ENCODE measurements around the gene GPR137B.

The GPR137B gene, protein sequence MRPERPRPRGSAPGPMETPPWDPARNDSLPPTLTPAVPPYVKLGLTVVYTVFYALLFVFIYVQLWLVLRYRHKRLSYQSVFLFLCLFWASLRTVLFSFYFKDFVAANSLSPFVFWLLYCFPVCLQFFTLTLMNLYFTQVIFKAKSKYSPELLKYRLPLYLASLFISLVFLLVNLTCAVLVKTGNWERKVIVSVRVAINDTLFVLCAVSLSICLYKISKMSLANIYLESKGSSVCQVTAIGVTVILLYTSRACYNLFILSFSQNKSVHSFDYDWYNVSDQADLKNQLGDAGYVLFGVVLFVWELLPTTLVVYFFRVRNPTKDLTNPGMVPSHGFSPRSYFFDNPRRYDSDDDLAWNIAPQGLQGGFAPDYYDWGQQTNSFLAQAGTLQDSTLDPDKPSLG

DNA sequence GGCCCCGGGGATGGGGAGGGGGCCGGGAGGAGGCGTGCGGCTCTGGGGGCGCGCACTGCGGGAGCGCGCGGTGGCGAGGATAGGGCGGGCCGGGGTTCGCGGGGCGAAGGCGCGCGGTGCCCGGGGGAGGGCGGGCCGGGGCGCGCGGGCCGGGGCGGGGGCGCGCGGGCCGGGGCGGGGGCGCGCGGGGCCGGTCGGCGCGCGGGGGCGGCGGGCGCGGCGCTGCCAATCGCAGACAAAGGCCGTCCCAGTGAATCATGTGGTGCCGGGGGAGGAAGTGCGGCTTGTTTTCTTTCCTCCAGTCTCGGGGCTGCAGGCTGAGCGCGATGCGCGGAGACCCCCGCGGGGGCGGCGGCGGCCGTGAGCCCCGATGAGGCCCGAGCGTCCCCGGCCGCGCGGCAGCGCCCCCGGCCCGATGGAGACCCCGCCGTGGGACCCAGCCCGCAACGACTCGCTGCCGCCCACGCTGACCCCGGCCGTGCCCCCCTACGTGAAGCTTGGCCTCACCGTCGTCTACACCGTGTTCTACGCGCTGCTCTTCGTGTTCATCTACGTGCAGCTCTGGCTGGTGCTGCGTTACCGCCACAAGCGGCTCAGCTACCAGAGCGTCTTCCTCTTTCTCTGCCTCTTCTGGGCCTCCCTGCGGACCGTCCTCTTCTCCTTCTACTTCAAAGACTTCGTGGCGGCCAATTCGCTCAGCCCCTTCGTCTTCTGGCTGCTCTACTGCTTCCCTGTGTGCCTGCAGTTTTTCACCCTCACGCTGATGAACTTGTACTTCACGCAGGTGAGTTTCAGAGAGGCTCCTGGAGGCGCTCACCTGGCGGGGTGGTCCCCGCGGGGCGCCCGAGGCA lies at the start of gene GPR137B:
TSS of gene GPR137B (plus strand) at position 287 of the 851 bp plus-strand sequence. CDS start at position 371, 84 bp downstream.
- DNase-seq: peak; percentile 51

DNA sequence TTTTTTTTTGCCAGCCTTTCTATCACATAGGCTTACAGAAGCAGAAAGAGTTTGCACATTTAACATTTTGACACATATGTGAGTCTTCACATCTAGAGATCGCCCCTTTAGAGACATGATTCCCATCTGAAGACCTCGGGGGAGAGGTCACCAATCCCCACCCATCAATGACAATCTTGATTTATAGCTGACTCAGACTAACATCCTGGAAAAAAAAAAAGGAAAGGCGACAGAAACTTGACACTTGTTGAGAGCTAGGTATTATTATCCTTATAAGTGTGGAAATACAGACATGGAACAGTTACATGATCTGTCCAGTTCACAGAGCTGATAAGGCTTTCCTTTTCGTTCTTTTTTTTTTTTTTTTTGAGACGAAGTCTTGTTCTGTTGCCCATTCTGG lies 49.4 kb upstream of the GPR137B start:
- no peak for DNase-seq

DNA sequence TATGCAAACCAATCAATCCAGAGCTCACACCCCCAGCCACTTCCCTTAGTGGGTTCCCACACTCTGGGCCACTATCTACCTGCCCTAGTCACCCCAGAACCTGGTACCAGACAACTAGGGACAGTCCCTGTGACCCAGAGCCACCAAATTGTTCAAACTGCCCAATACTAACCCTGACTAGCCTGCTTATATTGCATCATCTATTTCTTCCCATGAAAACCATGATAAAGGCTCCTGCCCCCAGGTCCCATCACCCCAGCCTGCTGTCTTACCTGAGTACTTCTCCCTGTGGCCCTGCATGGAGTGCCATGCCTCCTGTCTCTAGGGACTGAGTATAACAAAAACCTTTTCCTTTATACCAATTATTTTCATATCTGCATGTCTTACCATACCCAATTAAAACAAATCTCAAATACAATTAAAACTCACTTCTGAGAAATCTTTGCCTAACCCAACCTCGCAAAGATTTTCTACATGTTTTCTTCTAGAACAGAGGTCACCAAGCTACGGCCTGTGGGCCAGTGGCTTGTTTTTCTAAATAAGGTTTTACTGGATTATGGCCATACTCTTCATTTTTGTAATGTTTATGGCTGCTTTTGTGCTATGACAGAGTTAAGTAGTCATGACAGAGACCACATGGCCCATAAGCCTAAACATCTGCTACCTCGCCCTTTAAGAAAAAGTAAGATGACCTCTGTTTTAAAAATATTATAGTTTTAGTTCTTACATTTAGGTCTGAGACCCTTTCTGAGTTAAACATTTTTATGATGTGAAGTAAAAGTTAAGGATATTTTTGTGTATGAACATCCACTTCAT lies 46.4 kb upstream of the GPR137B start:
- no peak for DNase-seq

DNA sequence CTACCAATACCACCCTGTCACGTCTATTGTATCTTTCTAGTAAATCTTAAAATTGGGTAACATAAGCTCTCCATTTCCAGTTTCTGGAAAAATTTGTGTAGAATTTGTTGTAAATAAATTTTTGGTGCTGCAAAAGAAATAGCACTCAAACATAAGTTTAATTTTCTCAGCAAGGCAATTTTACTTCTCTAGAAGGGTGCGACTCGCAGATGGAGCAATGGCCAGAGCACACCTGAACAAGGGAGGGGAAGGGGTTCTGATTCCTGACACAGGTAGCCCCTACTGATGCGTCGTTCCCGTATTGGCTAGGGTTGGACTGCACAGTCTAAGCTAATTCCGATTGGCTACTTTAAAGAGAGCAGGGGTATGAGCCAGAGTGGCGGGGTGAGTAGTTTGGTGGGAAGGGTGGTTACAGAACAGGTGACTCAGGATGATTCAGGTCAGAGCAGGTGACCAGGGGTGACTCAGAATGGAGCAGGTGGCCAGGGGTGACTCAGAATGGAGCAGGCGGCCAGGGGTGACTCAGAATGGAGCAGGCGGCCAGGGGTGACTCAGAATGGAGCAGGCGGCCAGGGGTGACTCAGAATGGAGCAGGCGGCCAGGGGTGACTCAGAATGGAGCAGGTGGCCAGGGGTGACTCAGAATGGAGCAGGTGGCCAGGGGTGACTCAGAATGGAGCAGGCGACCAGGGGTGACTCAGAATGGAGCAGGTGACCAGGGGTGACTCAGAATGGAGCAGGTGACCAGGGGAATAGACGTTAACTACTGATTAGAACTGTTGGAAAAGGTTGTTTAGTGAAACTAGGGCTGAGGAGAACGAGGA lies 45.5 kb upstream of the GPR137B start:
- DNase-seq: peak; percentile 84

DNA sequence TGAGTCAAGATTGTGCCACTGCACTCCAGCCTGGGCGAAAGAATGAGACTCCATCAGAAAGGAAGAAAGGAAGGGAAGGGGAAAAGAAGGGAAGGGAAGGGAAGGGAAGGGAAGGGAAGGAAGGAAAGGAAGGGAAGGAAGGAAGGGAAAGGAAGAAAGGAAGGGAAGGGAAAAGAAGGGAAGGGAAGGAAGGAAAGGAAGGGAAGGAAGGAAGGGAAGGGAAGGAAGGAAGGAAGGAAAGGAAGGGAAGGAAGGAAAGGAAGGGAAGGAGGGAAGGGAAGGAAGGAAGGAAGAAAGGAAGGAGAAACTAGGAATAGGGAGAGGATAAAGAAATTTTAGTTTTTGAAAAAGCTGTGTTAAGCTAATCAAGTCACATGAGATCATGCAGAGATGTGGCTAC lies 44.1 kb upstream of the GPR137B start:
- no peak for DNase-seq

DNA sequence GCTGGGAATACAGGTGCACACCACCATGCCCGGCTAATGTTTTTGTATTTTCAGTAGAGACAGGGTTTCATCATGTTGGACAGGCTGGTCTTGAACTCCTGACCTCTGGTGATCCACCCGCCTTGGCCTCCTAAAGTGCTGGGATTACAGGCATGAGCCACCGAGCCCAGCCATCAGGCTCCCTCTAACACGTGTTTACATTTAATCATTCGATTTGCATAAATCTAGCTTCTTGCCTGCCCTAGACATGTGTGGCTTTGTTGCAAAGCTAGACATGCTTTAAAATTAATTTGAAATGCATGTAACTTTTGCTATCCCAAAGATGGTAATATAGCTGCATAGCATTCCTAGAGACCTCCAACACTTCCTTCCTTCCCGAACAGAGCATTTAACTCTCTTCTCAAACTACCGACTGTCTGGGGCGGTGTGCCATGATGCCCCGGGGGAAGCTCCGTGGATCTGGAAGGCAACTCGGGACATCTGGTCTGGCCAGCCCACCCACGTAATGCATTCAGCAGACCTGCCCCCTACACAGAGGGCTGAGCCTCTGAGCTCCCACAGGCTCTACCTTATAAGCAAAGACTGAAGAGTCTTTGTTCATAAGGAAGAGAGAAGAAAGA lies 42.9 kb upstream of the GPR137B start:
- DNase-seq: no peak

DNA sequence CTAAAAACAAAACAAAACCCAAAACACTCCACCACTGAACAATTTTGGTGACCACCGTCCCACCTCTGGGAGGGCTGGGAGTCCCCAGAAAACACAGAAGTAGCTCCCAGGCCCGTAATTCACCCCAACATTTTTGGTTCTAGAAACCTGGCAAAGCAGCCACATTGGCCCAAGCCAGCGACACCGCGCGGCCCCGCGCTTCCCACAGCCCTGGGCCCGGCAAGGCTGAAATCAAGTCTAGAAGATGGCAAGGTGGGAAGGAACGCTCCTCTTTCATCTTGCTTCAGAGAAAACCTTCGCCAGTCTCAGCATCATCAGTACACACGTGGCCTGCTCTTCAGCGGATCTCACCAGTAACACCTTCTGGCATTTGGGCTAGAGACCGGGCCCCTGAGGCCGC lies 41.5 kb upstream of the GPR137B start:
- DNase-seq: no peak

DNA sequence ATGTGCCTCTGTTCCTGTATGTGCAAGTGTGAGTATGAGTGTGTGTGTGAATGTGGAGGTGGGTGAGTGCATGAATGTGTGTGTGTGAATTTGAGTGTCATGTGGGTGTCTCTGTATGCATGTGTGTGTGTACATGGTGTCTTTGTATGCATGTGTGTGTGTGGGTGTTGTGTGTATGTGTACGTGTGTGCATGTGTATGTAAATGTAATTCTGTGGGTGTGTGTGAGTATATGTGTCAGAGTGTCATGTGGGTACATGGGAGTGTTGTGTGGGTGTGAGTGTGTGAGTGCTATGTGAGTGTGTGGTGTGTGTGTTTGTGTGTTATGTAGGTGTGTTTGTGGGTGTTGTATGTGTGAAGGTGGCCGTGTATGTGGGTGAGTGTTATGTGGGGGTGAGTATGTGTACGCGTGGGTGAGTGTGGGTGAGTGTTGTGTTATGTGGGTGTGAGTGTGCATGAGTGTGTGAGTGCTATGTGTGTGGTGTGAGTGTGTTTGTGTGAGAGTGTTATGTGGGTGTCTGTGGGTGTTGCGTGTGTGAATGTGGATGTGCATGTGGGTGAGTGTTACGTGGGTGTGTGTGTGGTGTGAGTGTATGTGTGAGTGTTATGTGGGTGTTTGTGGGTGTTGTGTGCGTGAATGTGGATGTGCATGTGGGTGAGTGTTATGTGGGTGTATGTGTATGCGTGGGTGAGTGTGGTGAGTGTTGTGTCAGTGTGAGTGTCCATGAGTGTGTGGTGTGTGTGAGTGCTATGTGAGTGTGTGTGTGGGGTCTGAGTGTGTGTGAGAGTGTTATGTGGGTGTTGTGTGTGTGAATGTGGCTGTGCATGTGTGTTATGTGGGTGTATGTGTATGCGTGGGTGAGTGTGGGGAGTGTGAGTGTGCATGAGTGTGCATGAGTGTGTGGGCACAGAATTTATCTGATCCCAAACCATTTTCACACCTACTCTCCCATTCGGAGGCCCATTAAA lies 40.8 kb upstream of the GPR137B start:
- DNase-seq: no peak

DNA sequence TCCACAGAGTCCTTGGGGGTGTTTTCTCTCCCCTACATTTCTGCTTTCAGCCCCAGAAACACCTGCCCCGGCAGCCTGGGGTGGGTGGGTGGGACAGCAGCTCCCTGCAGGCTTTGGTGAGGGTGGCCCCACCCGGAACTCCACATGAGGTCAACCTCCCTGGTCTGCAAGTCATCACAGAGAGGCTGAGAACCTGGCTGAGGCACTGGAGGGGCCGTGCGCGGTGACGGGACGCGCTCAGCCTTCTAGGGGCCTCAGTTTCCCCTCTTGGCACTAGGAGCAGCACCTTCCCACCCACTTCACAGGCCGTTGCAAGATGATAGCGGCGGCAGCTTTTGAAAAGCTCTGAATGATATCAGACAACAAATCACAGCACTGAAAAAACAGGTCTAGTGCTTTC lies 39.7 kb upstream of the GPR137B start:
- no peak for DNase-seq

DNA sequence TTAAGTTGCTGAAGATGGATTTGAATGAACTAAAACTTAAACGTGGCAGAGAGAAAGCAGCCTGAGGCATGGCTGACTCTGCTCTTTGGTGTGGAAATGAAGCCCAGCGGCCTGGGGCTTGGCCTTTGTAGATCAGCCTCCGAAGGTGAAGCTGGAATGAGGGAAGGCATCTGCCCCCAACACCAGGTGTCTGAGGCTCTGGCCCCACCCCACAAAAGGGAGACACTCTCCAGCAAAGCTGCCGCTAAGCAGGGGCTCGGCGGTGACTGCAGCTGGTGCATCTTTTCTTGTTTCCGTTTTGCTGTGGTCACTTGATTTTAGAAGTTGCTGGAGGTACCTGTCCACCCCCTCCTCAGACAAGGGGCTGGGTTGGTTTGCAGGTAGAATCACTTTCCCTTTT lies 39.3 kb upstream of the GPR137B start:
- no peak for DNase-seq

DNA sequence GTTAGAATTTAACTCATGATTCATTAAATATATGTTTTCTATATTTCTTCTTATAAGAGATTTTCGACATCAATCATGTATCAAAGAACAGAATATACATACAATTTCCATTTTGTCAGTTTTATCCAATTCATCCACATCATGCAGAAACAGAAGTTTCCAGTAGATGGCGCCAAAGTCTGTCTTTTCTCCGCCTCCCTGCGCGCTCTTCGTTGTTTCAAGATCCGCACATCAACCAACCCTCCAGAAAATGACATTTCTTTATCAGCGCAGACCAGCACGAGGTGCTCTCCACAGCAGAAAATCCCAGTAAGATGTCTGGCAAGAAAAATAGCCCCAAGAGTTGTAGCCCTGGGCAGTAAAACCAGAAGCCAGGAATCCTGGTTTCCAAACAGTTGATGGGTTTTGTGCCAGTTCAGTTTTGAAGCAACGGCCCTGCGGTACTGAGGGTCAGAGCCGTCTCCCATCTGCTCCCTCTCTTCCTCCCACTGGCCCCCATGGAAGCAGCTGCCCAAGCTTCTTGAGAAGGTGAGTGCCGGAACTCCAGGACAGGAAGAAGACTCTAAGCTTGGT lies 38.6 kb upstream of the GPR137B start:
- DNase-seq: peak; percentile 61

DNA sequence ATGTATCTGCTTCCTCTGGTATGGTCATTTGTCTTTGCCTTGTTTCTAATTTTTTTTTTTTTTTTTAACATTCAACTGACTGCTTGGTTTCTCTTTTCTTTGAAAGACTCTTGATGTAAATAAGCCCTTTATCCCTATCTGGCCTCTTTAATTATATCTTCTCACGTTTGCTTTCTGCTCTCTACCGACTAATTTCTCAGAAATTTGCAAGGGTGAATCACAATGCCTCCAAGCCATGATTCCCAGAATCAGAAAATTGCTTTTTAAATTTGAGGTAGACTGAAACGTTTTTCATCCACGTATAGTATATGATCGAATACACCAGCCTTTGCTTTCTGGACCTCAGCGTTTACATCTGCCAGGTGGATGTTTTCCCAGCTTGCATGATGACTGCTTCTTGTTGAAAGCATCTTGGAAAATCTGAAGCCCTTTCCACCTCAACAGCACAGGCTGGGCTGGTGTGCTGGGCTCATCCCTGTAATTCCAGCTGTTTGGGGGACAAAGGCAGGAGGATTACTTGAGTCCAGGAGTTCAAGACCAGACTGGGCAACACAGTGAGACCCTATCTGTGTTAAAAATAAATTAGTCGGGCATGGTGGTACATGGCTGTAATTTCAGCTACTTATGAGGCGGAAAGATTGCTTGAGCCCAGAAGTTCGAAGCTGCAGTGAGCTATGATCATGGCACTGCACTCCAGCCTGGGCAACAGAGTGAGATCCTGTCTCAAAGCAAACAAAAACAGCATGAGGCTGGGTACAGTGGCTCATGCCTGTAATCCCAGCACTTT lies 35.0 kb upstream of the GPR137B start:
- no peak for DNase-seq

DNA sequence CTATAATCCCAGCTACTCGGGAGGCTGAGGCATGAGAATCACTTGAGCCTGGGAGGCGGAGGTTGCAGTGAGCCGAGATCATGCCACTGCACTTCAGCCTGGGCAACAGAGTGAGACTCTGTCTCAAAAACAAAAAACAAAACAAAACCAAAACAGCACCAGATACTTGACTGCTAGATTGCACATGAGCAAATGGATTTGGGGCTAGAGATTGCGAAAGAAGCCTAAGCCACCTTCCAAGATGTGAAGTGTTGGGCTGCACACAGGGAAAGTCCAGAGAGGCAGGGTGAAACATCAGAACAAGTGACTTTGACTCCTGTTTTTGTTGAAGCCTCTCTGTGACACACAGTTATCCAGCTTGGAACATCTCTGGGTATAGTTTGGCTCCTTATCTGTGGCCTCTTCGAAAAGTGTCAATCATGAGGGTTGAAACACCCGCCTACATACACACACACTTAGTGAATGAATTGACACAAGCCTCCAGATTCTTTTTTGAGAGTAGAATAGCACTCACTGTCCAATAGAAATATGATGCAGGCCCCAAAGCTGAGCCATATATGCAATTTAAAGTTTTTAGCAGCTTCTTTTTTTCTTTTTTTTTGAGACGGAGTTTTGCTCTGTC lies 34.2 kb upstream of the GPR137B start:
- DNase-seq: no peak

DNA sequence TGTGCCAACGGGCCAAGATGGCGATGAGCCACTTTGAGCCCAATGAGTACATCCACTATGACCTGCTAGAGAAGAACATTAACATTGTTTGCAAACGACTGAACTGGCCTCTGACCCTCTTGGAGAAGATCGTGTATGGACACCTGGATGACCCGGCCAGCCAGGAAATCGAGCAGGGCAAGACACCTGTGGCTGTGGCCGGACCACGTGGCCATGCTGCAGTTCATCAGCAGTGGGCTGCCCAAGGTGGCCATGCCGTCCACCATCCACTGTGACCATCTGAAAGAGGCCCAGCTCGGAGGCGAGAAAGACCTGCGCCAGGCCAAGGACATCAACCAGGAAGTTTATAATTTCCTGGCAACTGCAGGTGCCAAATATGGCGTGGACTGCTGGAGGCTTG lies 32.2 kb upstream of the GPR137B start:
- DNase-seq: no peak

DNA sequence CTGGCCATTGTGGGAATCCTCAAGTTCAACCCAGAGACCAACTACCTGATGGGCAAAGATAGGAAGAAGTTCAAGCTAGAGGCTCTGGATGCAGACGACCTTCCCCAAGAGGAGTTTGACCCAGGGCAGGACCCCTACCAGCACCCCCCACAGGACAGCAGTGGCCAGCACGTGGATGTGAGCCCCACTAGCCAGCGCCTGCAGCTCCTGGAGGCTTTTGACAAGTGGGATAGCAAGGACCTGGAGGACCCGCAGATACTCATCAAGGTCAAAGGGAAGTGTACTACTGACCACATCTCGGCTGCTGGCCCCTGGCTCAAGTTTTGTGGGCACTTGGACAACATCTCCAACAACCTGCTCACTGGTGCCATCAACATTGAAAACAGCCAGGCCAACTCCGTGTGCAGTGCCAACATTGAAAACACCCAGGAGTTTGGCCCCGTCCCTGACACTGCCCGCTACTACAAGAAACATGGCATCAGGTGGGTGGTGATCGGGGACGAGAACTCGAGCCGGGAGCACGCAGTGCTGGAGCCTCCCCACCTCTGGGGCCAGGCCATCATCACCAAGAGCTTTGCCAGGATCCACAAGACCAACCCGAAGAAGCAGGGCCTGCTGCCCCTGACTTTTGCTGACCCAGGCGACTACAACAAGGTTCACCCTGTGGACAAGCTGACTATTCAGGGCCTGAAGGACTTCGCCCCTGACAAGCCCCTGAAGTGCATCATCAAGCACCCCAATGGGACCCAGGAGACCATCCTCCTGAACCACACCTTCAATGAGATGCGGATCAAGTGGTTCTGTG lies 30.6 kb upstream of the GPR137B start:
- no peak for DNase-seq

DNA sequence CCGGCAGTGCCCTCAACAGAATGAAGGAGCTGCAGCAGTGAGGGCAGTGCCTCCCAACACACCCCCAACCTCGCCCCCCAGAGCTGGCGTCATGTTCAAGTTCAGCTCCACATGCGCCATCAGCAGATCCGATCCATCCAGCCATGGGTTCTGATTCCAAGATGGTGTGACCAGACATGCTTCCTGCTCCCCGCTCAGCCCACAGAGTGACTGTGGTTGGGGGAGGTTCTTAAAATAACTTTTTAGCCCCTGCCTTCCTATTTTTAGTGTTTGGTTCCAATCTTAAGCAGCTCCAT lies 30.1 kb upstream of the GPR137B start:
- DNase-seq: no peak

DNA sequence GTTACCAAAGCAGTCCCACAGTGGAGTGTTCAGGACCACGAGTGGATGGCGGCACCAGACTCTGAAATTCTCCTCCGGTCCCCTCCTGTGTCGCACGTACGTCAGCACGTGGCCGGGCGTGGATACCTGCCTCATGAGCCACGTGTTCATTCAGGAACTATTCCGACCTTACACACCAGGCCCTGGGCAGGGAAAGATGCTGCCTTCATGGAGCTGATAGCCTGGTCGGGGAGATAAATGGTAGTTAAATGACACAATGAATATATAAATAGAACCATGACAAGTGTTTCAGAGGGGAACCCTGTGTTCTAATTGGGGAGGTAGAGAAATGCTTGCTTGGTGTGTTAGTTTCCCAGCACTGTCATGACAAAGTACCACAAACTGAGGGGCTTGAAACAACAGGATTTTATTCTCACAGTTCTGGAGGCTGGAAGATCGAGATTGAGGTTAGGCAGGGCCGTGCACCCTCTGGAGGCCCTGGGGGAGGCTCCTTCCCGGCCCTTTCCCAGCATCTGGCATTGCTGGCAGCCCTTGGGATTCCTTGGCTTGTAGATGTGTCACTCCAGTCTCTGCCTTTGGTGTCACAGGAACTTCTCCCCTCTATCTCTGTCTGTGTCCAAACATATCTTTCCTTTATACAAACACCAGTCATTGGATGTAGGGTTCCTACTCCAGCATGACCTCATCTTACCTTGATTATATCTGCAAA lies 28.9 kb upstream of the GPR137B start:
- DNase-seq: no peak

Measured in activated gamma-delta T cell treated with Interleukin-2 at 50 U/mL for 16 hours (primary cell).